NCI-H748 (cell line): ENCODE measurements around the gene KCTD11.
"Not testable (repeated sequence)": the region's sequence is repeated elsewhere in the genome, so short reads cannot be mapped to it uniquely, and the experiment has no call there.

Source experiments
- DNase-seq: peaks from one replicate; lab custom pipeline; 2025; ENCODE audit not compliant: unreplicated experiment; lab: John Stamatoyannopoulos, UW

Gene KCTD11

GRCh38 chr17:7322520-7323194 lies 29.3 kb upstream of the KCTD11 start:
- no peak for DNase-seq

DNA sequence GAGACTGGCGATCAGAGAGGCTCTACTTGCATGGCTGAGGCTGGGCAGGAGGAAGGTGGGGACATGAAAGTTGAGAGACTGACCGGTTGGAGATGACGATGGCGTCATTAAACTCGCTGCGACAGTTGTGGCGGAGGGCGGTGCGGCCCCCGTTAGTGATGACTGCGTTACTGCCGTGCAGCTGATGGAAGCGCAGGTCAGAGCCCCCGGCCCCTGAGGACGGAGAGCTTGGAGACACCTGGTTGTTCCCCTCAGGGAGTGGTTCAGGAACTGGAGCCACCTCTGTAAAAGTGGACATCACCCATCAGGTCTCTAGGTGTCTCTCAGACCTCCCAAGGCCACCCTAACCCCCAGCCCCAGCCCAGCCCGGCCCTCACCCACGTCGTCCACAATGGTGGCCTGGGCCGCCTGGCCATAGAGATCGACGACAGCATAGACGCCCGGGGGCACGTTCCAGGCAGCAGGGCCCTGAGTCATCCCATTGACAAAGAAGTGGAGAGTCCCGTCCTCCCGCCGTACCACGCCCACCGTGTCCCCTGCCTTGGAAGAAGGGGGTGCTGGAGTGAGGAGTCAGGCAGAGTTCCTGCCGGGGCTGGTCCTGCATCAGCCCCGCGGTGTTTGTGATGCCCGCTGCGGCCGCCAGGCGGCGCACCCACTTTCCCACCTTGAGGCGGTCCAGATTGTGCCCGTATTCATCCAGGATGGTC lies 28.1 kb upstream of the KCTD11 start:
- DNase-seq, result peak; percentile 40

DNA sequence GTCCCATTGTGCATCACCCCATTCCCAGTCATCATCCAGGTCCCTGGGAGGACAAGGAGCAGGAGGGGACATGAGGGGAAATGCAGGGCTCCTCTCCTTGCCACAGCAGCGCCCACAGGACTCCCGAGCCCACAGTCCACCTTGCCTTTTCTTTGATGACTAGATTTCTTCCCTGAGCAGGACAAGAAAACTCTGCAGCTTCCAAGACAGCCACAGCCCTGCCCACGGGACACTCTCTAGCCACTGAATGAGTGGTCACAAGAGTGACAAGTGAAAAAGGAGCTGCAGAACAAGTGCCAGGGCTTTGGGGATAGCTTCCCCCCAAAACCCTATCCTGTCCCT lies 27.6 kb upstream of the KCTD11 start:
- DNase-seq, result no peak

GRCh38 chr17:7325031-7325528 lies 26.9 kb upstream of the KCTD11 start:
- no peak for DNase-seq

DNA sequence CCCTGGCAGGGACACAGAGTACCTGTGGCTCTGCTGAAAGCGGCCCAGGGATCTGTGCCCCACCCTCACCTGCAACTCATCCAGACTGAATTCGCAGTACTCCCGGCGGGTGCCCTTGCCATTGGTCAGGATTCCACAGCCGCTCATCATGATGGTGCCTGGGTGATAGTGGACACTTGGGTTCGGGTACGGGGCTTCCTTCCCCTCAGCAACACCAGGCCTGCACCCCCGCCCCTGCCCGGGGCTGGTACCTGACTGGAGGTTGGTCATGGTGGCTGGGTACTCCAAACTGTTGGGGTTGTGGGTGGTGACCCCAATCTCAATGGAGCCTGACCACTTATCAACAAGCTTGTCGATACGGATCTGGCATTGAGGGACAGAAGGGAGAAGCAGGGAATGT lies 25.8 kb upstream of the KCTD11 start:
- no peak for DNase-seq

DNA sequence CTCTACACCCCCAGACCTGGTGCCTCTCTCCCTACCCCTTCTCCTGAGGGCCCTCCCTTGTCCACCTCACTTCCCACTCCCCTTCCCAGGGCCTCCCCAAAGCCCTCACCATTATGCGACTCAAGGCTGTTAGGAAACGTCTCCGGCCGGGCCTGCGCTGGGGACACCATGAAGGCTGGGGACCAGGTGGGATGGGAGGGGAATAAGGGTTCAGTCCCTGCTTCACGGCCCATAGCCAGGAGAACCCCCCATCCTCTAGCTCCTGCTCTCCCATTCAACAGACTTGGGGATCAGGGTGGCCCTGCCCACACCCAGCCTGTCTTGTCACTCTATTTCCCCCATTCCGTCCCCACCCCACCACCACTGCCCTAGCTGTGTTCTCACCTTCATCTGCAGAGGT lies 24.9 kb upstream of the KCTD11 start:
- DNase-seq, result no peak

- DNase-seq, result no peak
Measured at GRCh38 chr17:7327501-7327900, 24.5 kb upstream of the KCTD11 start.

DNA sequence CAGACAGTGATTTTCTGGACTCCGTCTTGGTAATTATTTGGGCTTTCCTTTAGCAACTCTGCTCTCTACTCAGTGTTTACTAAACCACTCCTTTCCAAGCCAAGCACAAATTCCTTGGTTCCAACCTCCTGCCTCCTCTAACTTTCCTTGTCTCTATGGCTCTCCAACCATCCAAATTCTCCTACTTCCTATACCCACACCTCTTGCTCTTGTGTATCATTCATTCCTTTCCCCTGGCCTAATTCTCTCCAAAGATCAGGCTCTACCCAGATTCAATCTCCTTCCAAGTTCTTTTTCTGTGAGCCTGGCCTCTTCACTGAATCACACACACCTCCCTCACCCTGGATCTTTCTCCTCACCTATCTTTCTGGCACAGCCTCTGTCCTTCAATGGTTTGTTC lies 24.0 kb upstream of the KCTD11 start:
- DNase-seq, result no peak

- peak; percentile 77 for DNase-seq
Measured at GRCh38 chr17:7328840-7329373, 23.1 kb upstream of the KCTD11 start, which contains the start of gene NEURL4. Gene NEURL4 (minus strand): TSS chr17:7329335. CDS start chr17:7329312, 23 bp downstream.

GRCh38 chr17:7329374-7329996 lies 22.5 kb upstream of the KCTD11 start:
- DNase-seq, result peak; percentile 100

DNA sequence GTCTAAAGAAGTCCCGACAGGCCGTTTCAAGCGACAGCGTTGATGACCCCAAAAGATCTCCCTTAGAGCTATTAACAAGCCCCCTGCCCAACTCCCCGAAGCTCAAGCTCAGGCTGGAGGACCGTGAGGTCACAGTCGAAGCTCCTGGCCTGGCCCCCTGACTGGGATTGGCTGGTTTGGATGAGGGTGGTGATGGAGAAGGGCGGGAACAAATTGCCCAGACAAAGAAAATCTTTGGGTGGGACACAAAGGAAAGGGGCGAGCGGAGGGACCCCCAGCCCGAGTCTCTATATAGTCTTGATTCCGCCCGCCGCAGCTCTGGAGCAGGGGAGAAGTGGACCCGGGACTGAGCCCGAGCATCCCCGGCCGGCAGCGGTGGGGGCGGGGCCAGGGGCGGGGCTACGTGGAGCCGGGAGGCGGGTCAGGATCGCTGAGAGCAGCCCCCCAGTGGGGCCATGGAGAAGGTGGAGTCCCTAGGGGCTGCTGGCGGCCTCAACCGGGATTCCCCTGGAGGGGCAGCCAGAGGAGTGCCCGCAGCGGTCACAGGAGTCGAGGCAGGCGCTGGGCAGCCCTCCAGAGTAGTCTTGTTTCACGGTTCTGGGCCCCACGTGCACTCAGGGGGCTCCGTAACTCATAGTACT lies 21.8 kb upstream of the KCTD11 start:
- peak; percentile 92 for DNase-seq

GRCh38 chr17:7330638-7331015 lies 21.3 kb upstream of the KCTD11 start:
- DNase-seq, result no peak

- no peak for DNase-seq
Measured at GRCh38 chr17:7332111-7332510, 19.9 kb upstream of the KCTD11 start.

DNA sequence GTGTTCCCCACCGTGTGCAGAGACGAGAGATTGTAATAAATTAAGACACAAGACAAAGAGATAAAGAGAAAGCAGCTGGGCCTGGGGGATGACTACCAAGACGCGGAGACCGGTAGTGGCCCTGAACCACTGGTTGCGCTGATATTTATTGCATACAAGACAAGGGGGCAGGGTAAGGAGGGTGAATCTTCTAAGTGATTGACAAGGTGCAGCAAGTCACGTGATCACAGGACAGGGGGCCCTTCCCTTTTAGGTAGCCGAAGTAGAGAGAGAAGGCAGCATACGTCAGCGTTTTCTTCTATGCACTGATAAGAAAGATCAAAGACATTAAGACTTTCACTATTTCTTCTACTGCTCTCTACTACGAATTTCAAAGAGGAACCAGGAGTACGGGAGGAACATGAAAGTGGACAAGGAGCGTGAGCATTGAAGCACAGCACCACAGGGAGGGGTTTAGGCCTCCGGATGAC lies 19.3 kb upstream of the KCTD11 start:
- DNase-seq, result not testable (repeated sequence)

DNA sequence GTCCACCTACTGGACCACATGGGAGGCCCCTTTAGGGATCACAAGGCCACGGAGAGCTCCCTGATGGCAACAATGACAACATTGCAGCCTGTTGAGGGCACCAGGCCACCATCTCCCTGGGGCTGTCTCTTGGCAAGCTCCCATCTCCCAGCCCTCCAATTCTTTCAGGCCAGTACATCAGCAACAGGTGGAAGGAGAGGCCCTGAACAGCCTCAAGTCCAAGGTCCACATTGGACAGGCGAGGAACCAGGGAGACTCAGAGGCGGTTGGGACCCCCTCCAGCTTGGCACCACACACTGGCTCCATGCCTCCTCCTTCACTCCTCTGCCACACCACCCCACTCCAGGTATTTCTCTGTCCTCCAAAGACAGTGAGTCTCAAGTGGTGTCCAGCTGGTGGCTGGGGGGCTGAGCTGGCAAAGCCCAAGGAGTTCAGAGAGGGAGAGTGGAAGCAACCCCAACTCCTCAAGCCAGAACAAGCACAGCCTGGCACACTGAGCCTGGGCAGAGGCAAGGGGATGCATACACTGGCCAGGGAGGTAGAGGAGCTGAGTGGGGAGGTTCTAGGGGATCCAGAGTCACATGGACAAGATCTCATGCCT lies 16.9 kb upstream of the KCTD11 start:
- no peak for DNase-seq

- not testable (repeated sequence) for DNase-seq
Measured at GRCh38 chr17:7335765-7336164, 16.2 kb upstream of the KCTD11 start.

DNA sequence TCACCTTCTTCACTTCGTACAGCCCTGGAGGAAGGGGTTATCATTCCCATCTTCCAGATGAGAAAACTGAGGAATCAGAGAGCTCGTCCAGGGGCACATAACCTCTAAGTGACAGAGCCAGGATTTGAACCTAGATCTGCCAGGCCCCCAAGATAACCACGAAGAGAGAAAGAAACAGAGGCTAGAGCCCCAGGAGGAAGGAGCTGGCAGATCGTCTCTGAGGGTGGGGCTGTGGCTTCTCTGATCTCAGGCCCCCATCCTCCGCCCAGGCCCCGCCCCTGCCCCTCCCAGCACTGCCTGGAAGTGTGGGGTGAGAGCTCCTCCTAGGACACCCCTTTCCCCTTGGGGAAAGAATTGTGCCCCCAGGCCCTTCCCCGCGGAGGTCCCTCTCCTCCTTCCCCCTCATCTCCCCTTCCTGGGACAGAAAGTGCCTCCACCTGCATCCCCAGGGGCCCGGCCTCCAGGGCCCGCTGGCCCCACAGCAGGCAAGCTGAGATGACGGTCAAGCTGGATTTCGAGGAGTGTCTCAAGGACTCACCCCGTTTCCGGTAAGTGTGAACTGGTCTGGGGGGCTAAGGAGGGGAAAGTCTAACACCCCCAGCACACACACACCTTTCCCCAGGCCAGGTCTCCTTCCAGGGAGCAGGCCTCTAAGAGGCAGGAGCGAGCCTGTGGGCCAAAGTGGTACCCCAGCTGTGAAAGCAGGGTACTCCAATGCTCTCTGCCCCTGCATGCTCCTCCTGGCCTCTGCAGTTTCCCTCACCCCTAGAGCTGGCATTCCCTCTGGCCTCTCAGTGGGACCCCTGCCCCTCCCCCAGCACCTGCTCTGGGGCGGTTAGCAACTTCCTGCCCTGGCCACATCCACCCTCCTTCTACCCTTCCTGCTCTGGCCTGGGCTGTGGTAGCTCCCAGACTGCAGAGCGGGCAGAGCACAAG lies 15.5 kb upstream of the KCTD11 start, which contains the start of gene ACAP1:
TSS of gene ACAP1 (plus strand) at position 290 of the 936 bp plus-strand sequence. CDS start at position 496, 206 bp downstream.
- DNase-seq, result no peak

DNA sequence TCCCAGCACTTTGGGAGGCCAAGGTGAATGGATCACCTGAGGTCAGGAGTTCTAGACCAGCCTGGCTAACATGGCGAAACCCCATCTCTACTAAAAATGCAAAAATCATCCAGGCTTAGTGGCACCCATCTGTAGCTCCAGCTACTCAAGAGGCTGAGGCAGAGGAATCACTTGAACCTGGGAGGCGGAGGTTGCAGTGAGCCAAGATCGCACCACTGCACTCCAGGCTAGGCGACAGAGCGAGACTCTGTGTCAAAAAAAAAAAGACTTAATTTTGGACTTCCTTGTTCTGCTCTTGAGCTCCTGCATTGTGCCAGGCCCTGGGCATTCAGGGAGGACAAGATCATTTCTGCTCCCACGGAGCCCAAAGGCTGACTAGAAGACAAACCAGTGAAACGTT lies 14.4 kb upstream of the KCTD11 start:
- not testable (repeated sequence) for DNase-seq

- DNase-seq, result no peak
Measured at GRCh38 chr17:7340179-7340578, 11.8 kb upstream of the KCTD11 start.

DNA sequence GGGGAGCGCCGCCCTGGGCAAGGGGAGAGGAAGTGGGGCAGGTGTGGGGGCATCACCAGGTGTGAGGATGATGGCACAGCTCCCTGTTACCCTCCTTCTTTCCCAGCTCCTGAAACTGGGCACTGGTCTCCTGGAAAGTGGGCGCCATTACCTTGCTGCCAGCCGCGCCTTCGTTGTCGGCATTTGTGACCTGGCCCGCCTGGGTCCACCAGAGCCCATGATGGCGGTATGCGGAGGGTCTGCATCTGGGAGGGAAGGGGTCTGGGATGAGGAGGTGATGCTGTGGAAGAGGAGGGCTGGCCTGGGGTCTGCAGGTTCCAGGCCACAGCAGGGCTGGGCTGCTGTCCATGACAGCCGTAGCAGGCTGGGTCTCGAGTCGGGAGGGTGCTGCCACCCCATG lies 10.1 kb upstream of the KCTD11 start:
- DNase-seq, result no peak
